ENCODE data around the gene EFNB3. TPM values are rescaled to one million over a fixed set of nuclear protein-coding genes. Genes with fewer than 3 reads are reported as not detected.
A peak's percentile ranks its signal among the peaks of the same experiment; 100 is the strongest.

The EFNB3 gene
- total and polyA plus RNA-seq, 2 of the 8 experiments (the other 6 are each of a cell fraction or from before 2014, with no cell fraction given): 15.0 to 27.3 TPM

DNA sequence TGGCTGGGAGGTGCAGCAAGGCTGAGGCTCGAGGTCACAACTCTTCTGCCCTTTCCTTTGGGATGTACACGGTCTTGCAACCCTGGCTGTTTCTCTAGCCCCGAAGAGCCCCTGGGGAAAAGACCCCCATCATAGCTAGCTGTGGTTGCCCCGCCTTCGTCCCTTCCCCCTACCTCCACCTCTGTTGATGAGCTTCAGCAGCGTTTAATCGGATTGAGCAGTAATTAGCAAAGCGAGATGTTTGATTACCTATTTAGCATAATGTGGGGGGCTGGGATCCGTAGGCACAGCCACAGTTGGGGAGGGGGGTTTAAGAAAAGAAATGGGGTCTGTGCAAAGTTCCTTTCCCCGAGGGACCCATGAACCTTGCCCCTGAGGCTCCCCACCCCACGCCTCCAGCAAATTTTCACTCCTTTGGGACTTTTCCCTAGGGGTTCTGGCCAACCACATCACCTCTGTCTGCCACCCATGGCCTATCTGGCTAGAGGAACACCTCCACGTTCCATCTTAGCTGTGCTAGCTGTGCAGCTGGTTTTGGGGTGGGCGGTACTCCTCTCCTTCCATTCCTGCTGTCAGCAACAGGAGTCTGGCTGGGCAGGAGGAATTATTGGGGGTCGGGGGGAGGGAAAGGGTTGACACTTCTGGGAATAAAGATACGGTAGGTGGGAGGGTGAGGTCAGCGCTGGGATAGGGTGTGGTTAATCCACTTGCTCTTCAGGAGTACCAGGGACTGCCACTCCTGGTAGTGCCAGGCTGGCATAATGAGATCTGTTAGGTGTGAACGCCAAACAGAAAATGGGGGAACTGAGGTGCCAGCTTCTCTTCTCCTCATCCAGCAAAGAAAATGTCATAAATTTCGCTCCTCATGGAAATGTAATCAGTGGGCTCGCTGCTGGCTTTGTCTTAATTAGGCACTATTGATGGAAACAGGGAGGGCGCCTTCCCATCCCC is 11.2 kb downstream of the EFNB3 start:
- H3K9me3 ChIP-seq (ENCODE audit: insufficient read depth in 2 of 2, low read depth in 1 of 2, low read length in 1 of 2): no peaks in the 10 kb centered on the region
- no peak overlapping the region for H3K23ac ChIP-seq (ENCODE audit: insufficient read length)
- H2BK5ac ChIP-seq (ENCODE audit: low read depth, low read length): peak overlapping the region; percentile 73; the same call in 1 of the 2 replicates
- H3K56ac ChIP-seq (replicated peaks; ENCODE audit: insufficient read length, low read depth, low read length): no peak overlapping the region
- H3K36me3 ChIP-seq (ENCODE audit: control insufficient read depth in 2 of 4, insufficient read depth in 4 of 4, low read length in 3 of 4): no peaks in the 10 kb centered on the region
- peak overlapping the region; percentile 94 for H2BK15ac ChIP-seq (ENCODE audit: low read length)
- H4K8ac ChIP-seq (ENCODE audit: extremely low read depth, insufficient read depth, low read length): no peak overlapping the region
- H2BK20ac ChIP-seq (ENCODE audit: low read length): peak overlapping the region; percentile 51
- H3K27ac ChIP-seq (ENCODE audit: low read depth, low read length): no peak overlapping the region
- H3K23me2 ChIP-seq (ENCODE audit: low read depth, low read length): peaks cover 9% of the 10 kb centered on the region
- peak overlapping the region; percentile 22; the same call in 1 of the 2 replicates for H2BK12ac ChIP-seq (ENCODE audit: low read depth, low read length)
- H3K79me2 ChIP-seq (ENCODE audit: control insufficient read depth in 1 of 2, insufficient read depth in 2 of 2, low read length in 2 of 2): no peaks in the 10 kb centered on the region
- peak overlapping the region; percentile 24 for H4K5ac ChIP-seq (ENCODE audit: insufficient read length, low read depth, low read length)
- no peak overlapping the region for H3K9ac ChIP-seq (replicated peaks in 1 of 4; ENCODE audit: extremely low read depth in 1 of 4, low read depth in 3 of 4, low read length in 3 of 4)
- peak overlapping the region; percentile 35 to 75 (median 52); a peak in 7 of 8 replicates for H3K4me3 ChIP-seq (ENCODE audit: extremely low read depth in 1 of 4, insufficient read depth in 2 of 4, low read depth in 3 of 4, low read length in 4 of 4)
- peak overlapping the region; percentile 70 to 93 for H3K4me2 ChIP-seq (ENCODE audit: insufficient read depth in 1 of 2, low read depth in 2 of 2, low read length in 2 of 2)
- H3K79me1 ChIP-seq (ENCODE audit: low read depth, low read length): no peaks in the 10 kb centered on the region; the same call in 1 of the 2 replicates
- no peak overlapping the region for H3K14ac ChIP-seq (ENCODE audit: insufficient read length)
- peak overlapping the region; percentile 32 for H4K91ac ChIP-seq (replicated peaks; ENCODE audit: insufficient read length, low read length)
- DNase-seq (ENCODE audit: low read depth in 1 of 2, low spot score in 2 of 2) (no peak), FAIRE-seq (no peak)
- 0 out of 2 replicates have a peak overlapping the region, but pooled peaks have one; percentile 75 for H2AK5ac ChIP-seq (ENCODE audit: low read depth, low read length)
- 55% methylated on average over 19 of the region's 20 CpGs; no CpG with 5 or more reads in 1 of the 2 experiments for WGBS, 2 experiments (ENCODE audit: extremely low coverage in 1 of 2, insufficient coverage in 1 of 2, insufficient read length in 1 of 2, insufficient replicate concordance in 2 of 2, low coverage in 1 of 2, low lambda C conversion rate in 2 of 2, missing lambda C conversion rate in 1 of 2)
- CTCF ChIA-PET (ENCODE audit: partially characterized antibody): interaction anchor here (0.5 to 10.1 kb wide), 19 partner anchors 11 to 274 kb away, joined by 3 to 86 read pairs (median 3); partner anchors contain the start of genes EFNB3, SAT2, SENP3 and SHBG
- no peaks in the 10 kb centered on the region for H4K20me1 ChIP-seq (replicated peaks in 1 of 2; ENCODE audit: control insufficient read depth in 1 of 2, insufficient read depth in 2 of 2, low read length in 2 of 2)
- H3K27me3 ChIP-seq (replicated peaks in 1 of 4; ENCODE audit: control insufficient read depth in 3 of 4, extremely low read depth in 1 of 4, insufficient read depth in 3 of 4, low read length in 3 of 4): peaks cover 0 to 21% (median 7%) of the 10 kb centered on the region in 4 experiments; a peak in 3 of 7 replicates
- no peak overlapping the region for H2AFZ ChIP-seq (ENCODE audit: low read length)
- peak overlapping the region; percentile 71 for H3K18ac ChIP-seq (ENCODE audit: extremely low read depth, low read length)
- POLR2A ChIA-PET (ENCODE audit: partially characterized antibody): interaction anchor here (0.6 to 8.8 kb wide), 13 partner anchors 8 to 215 kb away, joined by 3 to 88 read pairs (median 3); partner anchors contain the start of genes ATP1B2, EFNB3, NAA38 and SAT2
- H2BK120ac ChIP-seq (replicated peaks; ENCODE audit: low read depth, low read length): no peak overlapping the region
- no peak overlapping the region for H3K4ac ChIP-seq (replicated peaks; ENCODE audit: insufficient read length, low read depth, low read length)
- peaks cover 6 to 27% (median 18%) of the 10 kb centered on the region in 4 experiments for H3K4me1 ChIP-seq (replicated peaks in 1 of 4; ENCODE audit: control insufficient read depth in 3 of 4, insufficient read depth in 4 of 4, low read length in 3 of 4)
- TF ChIP-seq SIRT6 (IDR thresholded peaks at IDR 0.05; ENCODE audit: low read length) (no peak), SP4 (IDR thresholded peaks at IDR 0.05; ENCODE audit: low read length) (0 out of 2 replicates have a peak, but pooled peaks have one; percentile 3), SUZ12 (IDR thresholded peaks at IDR 0.05; ENCODE audit: low read length) (peak; percentile 28; the same call in 1 of the 2 replicates)

Data from H1 (cell line).